GM12878 (cell line): ENCODE data around the gene TMEM127. TPM values are rescaled to one million over a fixed set of nuclear protein-coding genes. Genes with fewer than 3 reads are reported as not detected.

Source experiments
- ATAC-seq: fragments of 200-7000 bp; cut with Tn5 transposase; 3 replicates; pipeline ENCODE4 v1.9.1; 2020; ENCODE audit warnings: mild to moderate bottlenecking, moderate library complexity
- BruUV-seq: library from RNA; stranded (reverse); fragments of 400-500 nt; replicated peaks from 2 replicates; lab custom pipeline; 2021; lab: Mats Ljungman, UMichigan
- CTCF ChIA-PET: fragments of 300-600 bp; sonication (Branson Sonifier 250); formaldehyde crosslinking; extraction: SDS; loops from one replicate; lab custom pipeline; 2021; ENCODE audit warnings: inconsistent platforms; lab: Yijun Ruan, JAX
- POLR2A ChIA-PET: fragments of 350-600 bp; formaldehyde crosslinking; extraction: SDS; loops from one replicate; lab custom pipeline; 2021; ENCODE audit warnings: inconsistent platforms; lab: Charles Lee
- RAD21 ChIA-PET: fragments of 300-600 bp; sonication (Branson Sonifier 250); formaldehyde crosslinking; loops from one replicate; lab custom pipeline; 2023; ENCODE audit warnings: antibody characterized with exemption; ENCODE audit not compliant: unreplicated experiment; lab: Charles Lee
- SMC1A ChIA-PET: fragments of 300-600 bp; sonication (Branson Sonifier 250); formaldehyde crosslinking; loops from one replicate; lab custom pipeline; 2023; ENCODE audit not compliant: unreplicated experiment, uncharacterized antibody; lab: Charles Lee
- DNase-seq: peaks from one replicate; pipeline ENCODE4 v3.0.0-alpha.2; 2011; ENCODE audit warnings: low read depth, low spot score
- FAIRE-seq: peaks from 3 replicates; lab custom pipeline; 2011; peaks lifted over from hg19 to GRCh38; lab: Jason Lieb, UNC
- H2AFZ ChIP-seq: 2 replicates; pipeline ENCODE4 v1.6.0; 2011; ENCODE audit warnings: low read depth, low read length, control low read depth; ENCODE audit not compliant: control insufficient read depth
- H3K27ac ChIP-seq: 2 replicates; pipeline ENCODE4 v1.5.1; 2011; ENCODE audit warnings: control low read depth; ENCODE audit not compliant: control insufficient read depth, insufficient read depth
- H3K27me3 ChIP-seq, 2 experiments: replicated peaks in 1 of 2; 2 replicates each; pipeline versions ENCODE4 v1.6.0 to v1.6.1; 2011; ENCODE audit warnings: low read length in 1 of 2; ENCODE audit not compliant: control insufficient read depth in 2 of 2, insufficient read depth in 2 of 2
- H3K36me3 ChIP-seq, 2 experiments: 2 replicates each; pipeline ENCODE4 v1.5.1; 2011; ENCODE audit warnings: low read length in 1 of 2; ENCODE audit not compliant: control insufficient read depth in 2 of 2, insufficient read depth in 2 of 2
- H3K4me1 ChIP-seq: 2 replicates; pipeline ENCODE4 v1.6.1; 2011; ENCODE audit warnings: mild to moderate bottlenecking, low read length, moderate library complexity, mixed read lengths; ENCODE audit not compliant: control insufficient read depth, insufficient read depth
- H3K4me2 ChIP-seq: 2 replicates; pipeline ENCODE4 v1.6.0; 2011; ENCODE audit warnings: control low read depth; ENCODE audit not compliant: control insufficient read depth, insufficient read depth
- H3K4me3 ChIP-seq: fragments of 200-600 bp; sonication (generic); 2 replicates; pipeline ENCODE4 v1.5.1; 2016
- H3K79me2 ChIP-seq: 2 replicates; pipeline ENCODE4 v1.6.0; 2011; ENCODE audit warnings: low read length; ENCODE audit not compliant: control insufficient read depth, insufficient read depth
- H3K9ac ChIP-seq: 2 replicates; pipeline ENCODE4 v1.8.0; 2011; ENCODE audit warnings: low read length, control low read depth, mixed read lengths; ENCODE audit not compliant: control insufficient read depth, insufficient read depth
- H3K9me3 ChIP-seq: replicated peaks from 3 replicates; pipeline ENCODE4 v1.5.1; 2011; ENCODE audit warnings: mild to moderate bottlenecking, low read length; ENCODE audit not compliant: control insufficient read depth, insufficient read depth
- H4K20me1 ChIP-seq: 2 replicates; pipeline ENCODE4 v1.6.0; 2011; ENCODE audit not compliant: control insufficient read depth, insufficient read depth
- ASH2L ChIP-seq: fragments of 300-600, 200-600 bp; sonication (generic); IDR thresholded peaks from 2 replicates; pipeline ENCODE4 v1.6.1; 2017; ENCODE audit warnings: low read depth, mild to moderate bottlenecking, borderline replicate concordance
- BACH1 ChIP-seq: fragments of 450-650 bp; IDR thresholded peaks from 2 replicates; pipeline ENCODE4 v1.6.1; 2017; ENCODE audit warnings: mild to moderate bottlenecking, borderline replicate concordance
- IKZF1 ChIP-seq: fragments of 450-650 bp; conservative IDR thresholded peaks from 2 replicates; pipeline ENCODE4 v1.6.1; 2017; ENCODE audit warnings: antibody characterized with exemption, mild to moderate bottlenecking
- NR2C1 ChIP-seq: fragments of 450-650 bp; IDR thresholded peaks from 2 replicates; pipeline ENCODE4 v1.6.1; 2017; ENCODE audit warnings: antibody characterized with exemption, mild to moderate bottlenecking, moderate library complexity
- POLR2A ChIP-seq: IDR thresholded peaks from 2 replicates; pipeline ENCODE4 v1.6.1; 2011; ENCODE audit warnings: low read depth, mild to moderate bottlenecking, low read length
- POU2F2 ChIP-seq: IDR thresholded peaks from 3 replicates; pipeline ENCODE4 v1.6.1; 2011; ENCODE audit warnings: low read depth, mild to moderate bottlenecking, low read length, borderline replicate concordance
- RFX5 ChIP-seq: IDR thresholded peaks from 2 replicates; pipeline ENCODE4 v1.6.1; 2011; ENCODE audit warnings: low read depth, low read length, improper control_type of control experiment
- RUNX3 ChIP-seq: IDR thresholded peaks from 2 replicates; pipeline ENCODE4 v1.6.1; 2012; ENCODE audit warnings: low read length, inconsistent platforms
- SREBF1 ChIP-seq: IDR thresholded peaks from 2 replicates; pipeline ENCODE4 v1.6.1; 2012; ENCODE audit warnings: mild to moderate bottlenecking, low read length
- SUPT20H ChIP-seq: IDR thresholded peaks from 2 replicates; pipeline ENCODE4 v1.6.1; 2011; ENCODE audit warnings: low read depth, mild to moderate bottlenecking, low read length, moderate library complexity, borderline replicate concordance; ENCODE audit not compliant: control insufficient read depth
- SUZ12 ChIP-seq: fragments of 200-600 bp; sonication (generic); IDR thresholded peaks from one replicate; pipeline ENCODE4 v1.6.1; 2018; ENCODE audit warnings: antibody characterized with exemption, mild to moderate bottlenecking; ENCODE audit not compliant: unreplicated experiment
- ZNF24 ChIP-seq: fragments of 450-650 bp; IDR thresholded peaks from 2 replicates; pipeline ENCODE4 v1.6.1; 2017; ENCODE audit warnings: antibody characterized with exemption, mild to moderate bottlenecking
- WGBS: methylation state at CpG from one replicate; pipeline ENCODE4 v1.1.6; 2016; ENCODE audit warnings: low lambda C conversion rate; ENCODE audit not compliant: insufficient replicate concordance, insufficient coverage; ENCODE audit errors: missing lambda C conversion rate; 5-methylcytosine and 5-hydroxymethylcytosine counted together
- in situ Hi-C: fragments of 300-500 bp; cut with MboI; formaldehyde crosslinking; loops from 9 replicates; pipeline ENCODE4 v1.14.3; 2018; ENCODE audit warnings: mixed read lengths
- intact Hi-C: fragments of 100-400 bp; cut with micrococcal nuclease; formaldehyde crosslinking; loops from one replicate; pipeline ENCODE4 v1.14.2; 2022; ENCODE audit not compliant: unreplicated experiment
- polyA plus RNA-seq, 11 experiments: library from polyadenylated mRNA; depleted of rRNA in 4 of 11; unstranded in 6 of 11; stranded (reverse) in 5 of 11; fragments of >200 nt; fragmentation: Nextera tagmentation in 4 of 11; fragmentation: Illumina TruSeq in 1 of 11; extraction: Ambion mirVana in 4 of 11; extraction: Trizol in 1 of 11; gene quantifications; 1 replicate in 1 of 11; 2 replicates in 10 of 11; pipeline versions ENCODE4 v1.2.1 to v1.2.3, GENCODE V29; 2011 to 2016; ENCODE audit warnings: inconsistent platforms in 2 of 11, missing spikeins in 2 of 11, low read depth in 1 of 11
- total RNA-seq, 4 experiments: library from RNA; depleted of rRNA in 3 of 4; stranded (reverse); fragments of >200 nt in 3 of 4; fragmentation: Illumina TruSeq in 1 of 4; extraction: Trizol in 1 of 4; gene quantifications; 2 replicates each; pipeline versions ENCODE4 v1.2.1 to v1.2.3, GENCODE V29; 2013 to 2021
- TF ChIP-seq, protein P1 (sequence below): fragments of 450-650 bp; IDR thresholded peaks from 2 replicates; pipeline ENCODE4 v1.6.1; 2017; ENCODE audit warnings: low read depth, mild to moderate bottlenecking, moderate library complexity
- TF ChIP-seq, protein P2 (sequence below): fragments of 450-650 bp; formaldehyde crosslinking; IDR thresholded peaks from 2 replicates; pipeline ENCODE4 v1.4.0; 2020; ENCODE audit warnings: mild to moderate bottlenecking, moderate library complexity

The TMEM127 gene
- total and polyA plus RNA-seq, 10 of the 15 experiments (the other 5 are each of a cell fraction or from before 2014, with no cell fraction given) = 2.6 to 27.2 (median 17.7) TPM

DNA sequence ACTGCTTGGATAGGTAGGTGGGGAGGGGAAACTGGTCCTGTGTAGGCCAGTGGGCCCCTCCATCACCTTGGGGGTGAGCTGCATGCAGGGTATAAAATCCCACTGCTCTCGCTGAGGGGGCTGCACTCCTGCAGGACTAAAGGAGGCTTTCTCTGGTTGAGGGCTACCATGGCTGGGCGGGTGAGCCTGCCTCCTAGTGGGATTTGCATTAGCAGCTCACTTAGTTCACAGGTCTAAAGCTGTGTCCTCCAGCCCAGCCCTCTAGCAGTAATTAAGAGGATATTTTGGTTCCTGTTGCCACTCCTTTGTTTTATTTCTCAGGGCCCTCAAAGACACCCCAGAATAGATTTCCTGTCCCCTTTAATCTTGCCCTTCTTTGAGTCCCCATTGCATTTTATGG lies 24.6 kb downstream of the TMEM127 start (continued):
- TF ChIP-seq, protein P1, sequence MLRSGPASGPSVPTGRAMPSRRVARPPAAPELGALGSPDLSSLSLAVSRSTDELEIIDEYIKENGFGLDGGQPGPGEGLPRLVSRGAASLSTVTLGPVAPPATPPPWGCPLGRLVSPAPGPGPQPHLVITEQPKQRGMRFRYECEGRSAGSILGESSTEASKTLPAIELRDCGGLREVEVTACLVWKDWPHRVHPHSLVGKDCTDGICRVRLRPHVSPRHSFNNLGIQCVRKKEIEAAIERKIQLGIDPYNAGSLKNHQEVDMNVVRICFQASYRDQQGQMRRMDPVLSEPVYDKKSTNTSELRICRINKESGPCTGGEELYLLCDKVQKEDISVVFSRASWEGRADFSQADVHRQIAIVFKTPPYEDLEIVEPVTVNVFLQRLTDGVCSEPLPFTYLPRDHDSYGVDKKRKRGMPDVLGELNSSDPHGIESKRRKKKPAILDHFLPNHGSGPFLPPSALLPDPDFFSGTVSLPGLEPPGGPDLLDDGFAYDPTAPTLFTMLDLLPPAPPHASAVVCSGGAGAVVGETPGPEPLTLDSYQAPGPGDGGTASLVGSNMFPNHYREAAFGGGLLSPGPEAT = no peak

DNA sequence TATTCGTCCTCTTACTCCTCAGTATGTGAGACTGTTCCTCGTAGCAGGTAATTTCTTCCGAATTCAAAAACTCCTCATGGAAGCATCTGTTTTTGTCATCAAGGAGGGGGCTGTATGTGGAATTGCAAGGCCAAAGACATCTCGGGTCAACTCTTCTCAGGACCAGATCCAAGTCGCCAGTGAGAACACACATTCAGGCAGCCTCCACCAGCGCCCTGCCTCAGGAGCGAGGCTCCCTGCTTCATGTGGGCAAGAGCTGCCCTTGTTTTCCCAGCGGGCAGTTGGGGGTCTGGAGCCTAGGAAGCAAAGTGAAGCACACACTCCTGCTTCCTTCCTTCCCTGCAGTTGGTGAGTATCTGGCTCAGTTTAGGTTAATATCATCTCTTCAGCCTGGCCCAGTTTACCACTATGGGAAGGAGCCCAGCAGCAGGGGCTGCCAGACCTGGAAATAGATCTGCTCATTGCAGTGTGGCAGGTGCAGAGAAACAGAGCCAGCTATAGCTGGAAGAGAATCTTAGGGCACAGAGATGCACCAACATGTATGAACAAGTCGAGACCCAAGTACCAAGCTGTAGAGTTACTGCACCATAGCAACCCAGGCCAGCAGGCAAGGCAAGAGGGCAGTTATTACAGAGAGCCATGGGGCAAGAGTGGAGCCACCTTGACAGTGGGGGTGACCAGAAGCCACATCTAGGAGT lies 25.3 kb downstream of the TMEM127 start:
- Histone ChIP-seq H3K9me3 (no peaks in the 10 kb centered on the region), H3K27ac (0 out of 2 replicates have a peak overlapping the region, but pooled peaks have one; percentile 28), H3K36me3 (no peaks in the 10 kb centered on the region), H3K9ac (no peak overlapping the region), H3K4me3 (no peak overlapping the region), H3K4me2 (no peak overlapping the region), H3K27me3 (no peaks in the 10 kb centered on the region), H2AFZ (no peak overlapping the region), H3K79me2 (no peaks in the 10 kb centered on the region), H4K20me1 (no peaks in the 10 kb centered on the region), H3K4me1 (peaks cover 26% of the 10 kb centered on the region)
- POLR2A ChIA-PET = interaction anchor here (0.6 to 2.7 kb wide), 5 partner anchors 12 to 33 kb away, joined by 3 to 14 read pairs (median 5); partner anchors contain the start of gene STARD7
- ATAC-seq (no peak), DNase-seq (no peak), FAIRE-seq (no peak)
- intact Hi-C loops (no loop called here), in situ Hi-C loops (no loop called here)
- SMC1A ChIA-PET = interaction anchor here (0.7 to 4.4 kb wide), 9 partner anchors 7 to 101 kb away, joined by 3 to 26 read pairs (median 5); partner anchors contain the start of gene STARD7
- 88% methylated on average over 9 of the region's 9 CpGs for WGBS
- RAD21 ChIA-PET = interaction anchor here (0.9 to 3.5 kb wide), 4 partner anchors 16 to 65 kb away, joined by 3 to 13 read pairs (median 4); partner anchors contain the start of gene STARD7
- CTCF ChIA-PET = interaction anchor here (0.6 to 3.1 kb wide), 8 partner anchors 8 to 66 kb away, joined by 3 to 18 read pairs (median 6); no protein-coding TSS in a partner anchor
- TF ChIP-seq IKZF1 (no peak), RFX5 (no peak), ASH2L (no peak), NR2C1 (no peak), BACH1 (no peak), ZNF24 (no peak), RUNX3 (no peak), POLR2A (no peak), SREBF1 (no peak), SUZ12 (no peak), POU2F2 (no peak), SUPT20H (no peak)
- TF ChIP-seq, protein P2, sequence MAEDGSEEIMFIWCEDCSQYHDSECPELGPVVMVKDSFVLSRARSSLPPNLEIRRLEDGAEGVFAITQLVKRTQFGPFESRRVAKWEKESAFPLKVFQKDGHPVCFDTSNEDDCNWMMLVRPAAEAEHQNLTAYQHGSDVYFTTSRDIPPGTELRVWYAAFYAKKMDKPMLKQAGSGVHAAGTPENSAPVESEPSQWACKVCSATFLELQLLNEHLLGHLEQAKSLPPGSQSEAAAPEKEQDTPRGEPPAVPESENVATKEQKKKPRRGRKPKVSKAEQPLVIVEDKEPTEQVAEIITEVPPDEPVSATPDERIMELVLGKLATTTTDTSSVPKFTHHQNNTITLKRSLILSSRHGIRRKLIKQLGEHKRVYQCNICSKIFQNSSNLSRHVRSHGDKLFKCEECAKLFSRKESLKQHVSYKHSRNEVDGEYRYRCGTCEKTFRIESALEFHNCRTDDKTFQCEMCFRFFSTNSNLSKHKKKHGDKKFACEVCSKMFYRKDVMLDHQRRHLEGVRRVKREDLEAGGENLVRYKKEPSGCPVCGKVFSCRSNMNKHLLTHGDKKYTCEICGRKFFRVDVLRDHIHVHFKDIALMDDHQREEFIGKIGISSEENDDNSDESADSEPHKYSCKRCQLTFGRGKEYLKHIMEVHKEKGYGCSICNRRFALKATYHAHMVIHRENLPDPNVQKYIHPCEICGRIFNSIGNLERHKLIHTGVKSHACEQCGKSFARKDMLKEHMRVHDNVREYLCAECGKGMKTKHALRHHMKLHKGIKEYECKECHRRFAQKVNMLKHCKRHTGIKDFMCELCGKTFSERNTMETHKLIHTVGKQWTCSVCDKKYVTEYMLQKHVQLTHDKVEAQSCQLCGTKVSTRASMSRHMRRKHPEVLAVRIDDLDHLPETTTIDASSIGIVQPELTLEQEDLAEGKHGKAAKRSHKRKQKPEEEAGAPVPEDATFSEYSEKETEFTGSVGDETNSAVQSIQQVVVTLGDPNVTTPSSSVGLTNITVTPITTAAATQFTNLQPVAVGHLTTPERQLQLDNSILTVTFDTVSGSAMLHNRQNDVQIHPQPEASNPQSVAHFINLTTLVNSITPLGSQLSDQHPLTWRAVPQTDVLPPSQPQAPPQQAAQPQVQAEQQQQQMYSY = no peak
- no TSS peak for BruUV-seq
